ENCODE measurements around the gene LYPD8.

LYPD8 gene

DNA sequence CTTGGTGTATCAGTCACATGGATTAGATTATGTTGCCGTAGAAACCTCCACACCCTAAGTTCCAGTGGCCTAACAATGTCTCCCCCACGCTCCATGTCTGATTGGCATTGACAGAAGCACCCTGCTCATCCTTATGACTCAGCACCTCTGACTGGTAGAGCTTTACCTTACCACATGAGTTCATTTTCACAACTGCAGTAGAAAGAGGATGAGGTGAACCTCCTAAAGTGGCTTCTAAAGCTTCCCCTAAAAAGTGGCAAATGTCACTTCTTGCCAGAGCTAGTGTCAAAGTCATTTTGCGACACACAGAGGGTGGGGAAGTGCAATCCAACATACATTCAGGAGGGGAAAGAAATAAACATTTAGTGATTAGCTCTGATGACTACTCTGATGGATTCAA is 30.6 kb upstream of the LYPD8 start:
- no peak overlapping the region for H3K4me3 ChIP-seq (ENCODE audit: low read depth, low read length)
- in situ Hi-C loops (cut with HindIII; ENCODE audit: low sequenced_read_pairs): no loop called here
- TF ChIP-seq, protein P1, sequence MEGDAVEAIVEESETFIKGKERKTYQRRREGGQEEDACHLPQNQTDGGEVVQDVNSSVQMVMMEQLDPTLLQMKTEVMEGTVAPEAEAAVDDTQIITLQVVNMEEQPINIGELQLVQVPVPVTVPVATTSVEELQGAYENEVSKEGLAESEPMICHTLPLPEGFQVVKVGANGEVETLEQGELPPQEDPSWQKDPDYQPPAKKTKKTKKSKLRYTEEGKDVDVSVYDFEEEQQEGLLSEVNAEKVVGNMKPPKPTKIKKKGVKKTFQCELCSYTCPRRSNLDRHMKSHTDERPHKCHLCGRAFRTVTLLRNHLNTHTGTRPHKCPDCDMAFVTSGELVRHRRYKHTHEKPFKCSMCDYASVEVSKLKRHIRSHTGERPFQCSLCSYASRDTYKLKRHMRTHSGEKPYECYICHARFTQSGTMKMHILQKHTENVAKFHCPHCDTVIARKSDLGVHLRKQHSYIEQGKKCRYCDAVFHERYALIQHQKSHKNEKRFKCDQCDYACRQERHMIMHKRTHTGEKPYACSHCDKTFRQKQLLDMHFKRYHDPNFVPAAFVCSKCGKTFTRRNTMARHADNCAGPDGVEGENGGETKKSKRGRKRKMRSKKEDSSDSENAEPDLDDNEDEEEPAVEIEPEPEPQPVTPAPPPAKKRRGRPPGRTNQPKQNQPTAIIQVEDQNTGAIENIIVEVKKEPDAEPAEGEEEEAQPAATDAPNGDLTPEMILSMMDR (IDR thresholded peaks at IDR 0.05; ENCODE audit: low read depth, low read length): no peak
- DNase-seq (ENCODE audit: low read depth, low spot score): no peak

DNA sequence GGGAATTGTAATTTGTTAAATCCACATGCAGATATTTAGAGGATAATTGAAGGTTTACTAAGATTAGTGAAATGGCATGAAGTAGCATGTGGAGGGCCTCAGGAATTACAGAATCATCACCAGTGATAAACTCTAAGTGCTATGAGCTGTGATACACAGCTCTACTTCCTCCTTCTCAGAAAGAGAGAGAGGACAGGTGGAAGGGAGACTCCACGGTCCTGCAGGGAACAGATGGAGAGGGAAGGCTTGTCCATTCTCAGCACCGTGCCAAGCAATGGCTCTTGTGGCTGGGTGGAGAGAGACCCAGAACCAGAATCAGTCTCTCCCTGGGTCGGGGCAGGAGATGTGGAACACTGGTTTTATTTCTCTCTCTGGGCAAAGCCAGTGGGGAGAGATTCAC is 27.8 kb upstream of the LYPD8 start:
- TF ChIP-seq, protein P1 (IDR thresholded peaks at IDR 0.05; ENCODE audit: low read depth, low read length): no peak
- in situ Hi-C loops (cut with HindIII; ENCODE audit: low sequenced_read_pairs): no loop called here
- H3K4me3 ChIP-seq (ENCODE audit: low read depth, low read length): no peak overlapping the region
- DNase-seq (ENCODE audit: low read depth, low spot score): no peak

DNA sequence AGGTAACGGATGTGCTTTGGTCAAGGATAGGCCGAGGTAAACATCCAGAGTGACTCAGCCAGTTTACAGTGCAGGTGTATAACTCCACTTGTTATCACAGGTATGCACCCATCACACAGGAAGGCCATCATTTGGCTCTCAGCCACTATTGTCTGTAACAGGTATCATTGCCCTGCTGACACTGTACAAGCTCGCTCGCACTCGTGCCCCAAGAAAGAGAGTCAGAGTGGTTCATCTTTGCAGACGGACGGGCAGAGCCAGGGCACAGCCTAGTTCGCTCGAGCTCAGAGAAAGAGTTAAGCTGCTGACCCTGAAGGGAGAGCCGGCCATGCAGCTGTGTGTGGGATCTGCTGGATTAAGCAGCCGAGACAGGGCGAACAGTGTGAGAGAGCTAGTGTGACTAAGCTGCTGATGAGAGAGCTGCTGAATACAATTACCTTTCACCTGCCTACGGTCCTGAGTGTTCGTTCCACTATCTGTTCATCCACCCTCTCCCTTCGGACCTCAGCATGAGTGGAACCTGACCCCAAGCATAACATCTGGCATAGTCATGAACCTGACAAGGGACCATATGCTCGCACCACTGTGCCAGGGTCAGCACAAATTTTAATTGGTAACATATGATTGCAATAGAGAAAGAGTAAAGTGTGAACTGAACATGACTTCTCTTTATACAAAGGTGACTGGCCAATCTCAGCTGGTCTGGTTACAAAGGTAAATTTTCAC is 27.0 kb upstream of the LYPD8 start:
- TF ChIP-seq, protein P1 (IDR thresholded peaks at IDR 0.05; ENCODE audit: low read depth, low read length): no peak
- no peak for DNase-seq (ENCODE audit: low read depth, low spot score)
- in situ Hi-C loops (cut with HindIII; ENCODE audit: low sequenced_read_pairs): no loop called here
- no peak overlapping the region for H3K4me3 ChIP-seq (ENCODE audit: low read depth, low read length)

DNA sequence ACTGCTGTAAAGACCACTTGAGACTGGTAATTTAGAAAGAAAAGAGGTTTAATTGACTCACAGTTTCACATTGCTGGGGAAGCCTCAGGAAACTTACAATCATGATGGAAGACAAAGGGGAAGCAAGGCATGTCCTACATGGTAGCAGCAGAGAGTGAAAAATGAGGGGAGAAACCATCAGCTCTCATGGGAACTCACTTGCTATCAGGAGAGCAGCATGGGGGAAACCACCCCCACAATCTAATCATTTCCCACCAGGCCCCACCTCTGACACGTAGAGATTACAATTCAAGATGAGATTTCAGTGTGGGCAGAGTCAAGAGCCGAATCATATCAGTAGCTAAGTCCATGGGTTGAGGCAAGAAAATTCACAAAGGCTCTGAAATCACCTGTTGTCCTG is 23.8 kb upstream of the LYPD8 start:
- TF ChIP-seq, protein P1 (IDR thresholded peaks at IDR 0.05; ENCODE audit: low read depth, low read length): no peak
- DNase-seq (ENCODE audit: low read depth, low spot score): no peak
- no peak overlapping the region for H3K4me3 ChIP-seq (ENCODE audit: low read depth, low read length)
- in situ Hi-C loops (cut with HindIII; ENCODE audit: low sequenced_read_pairs): no loop called here

DNA sequence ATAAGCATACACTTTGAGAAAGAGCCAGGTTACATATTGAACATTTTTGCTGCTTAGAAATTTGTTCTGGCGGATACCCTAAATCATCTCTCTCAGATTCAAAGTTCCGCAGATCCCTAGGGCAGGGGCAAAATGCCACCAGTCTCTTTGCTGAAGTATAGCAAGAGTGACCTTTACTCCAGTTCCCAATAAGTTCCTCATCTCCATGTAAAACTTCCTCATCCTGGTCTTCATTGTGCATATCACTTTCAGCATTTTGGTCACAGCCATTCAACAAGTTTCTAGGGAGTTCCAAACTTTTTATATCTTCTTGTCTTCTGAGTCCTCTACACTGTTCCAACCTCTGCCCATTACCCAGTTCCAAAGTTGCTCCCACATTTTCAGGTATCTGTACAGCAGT is 23.3 kb upstream of the LYPD8 start:
- no peak overlapping the region for H3K4me3 ChIP-seq (ENCODE audit: low read depth, low read length)
- TF ChIP-seq, protein P1 (IDR thresholded peaks at IDR 0.05; ENCODE audit: low read depth, low read length): no peak
- DNase-seq (ENCODE audit: low read depth, low spot score): no peak
- in situ Hi-C loops (cut with HindIII; ENCODE audit: low sequenced_read_pairs): no loop called here

DNA sequence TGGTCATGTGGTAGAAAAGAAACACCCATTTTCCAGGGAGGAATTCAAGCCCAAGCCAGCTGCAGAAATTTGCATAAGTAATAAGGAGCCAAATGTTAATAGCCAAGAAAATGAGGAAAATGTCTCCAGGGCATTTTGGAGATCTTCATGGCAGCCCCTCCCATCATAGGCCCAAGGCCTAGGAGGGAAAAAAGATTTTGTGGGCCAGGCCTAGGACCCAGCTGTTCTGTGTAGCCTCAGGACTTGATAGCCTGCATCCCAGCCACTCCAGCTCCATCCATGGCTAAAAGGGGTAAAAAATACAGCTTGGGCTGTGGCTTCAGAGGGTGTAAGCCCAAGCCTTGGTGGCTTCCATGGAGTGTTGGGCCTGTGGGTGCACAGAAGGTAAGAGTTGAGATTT is 21.4 kb upstream of the LYPD8 start:
- in situ Hi-C loops (cut with HindIII; ENCODE audit: low sequenced_read_pairs): no loop called here

More for the DNA sequence above, 21.4 kb upstream of the LYPD8 start:
- DNase-seq (ENCODE audit: low read depth, low spot score): no peak
- no peak overlapping the region for H3K4me3 ChIP-seq (ENCODE audit: low read depth, low read length)
- TF ChIP-seq, protein P1 (IDR thresholded peaks at IDR 0.05; ENCODE audit: low read depth, low read length): no peak
